NOMO-1 (cell line): ENCODE measurements around the gene AP4B1.

Experiments
- DNase-seq, 2 experiments: peaks; one replicate each; lab custom pipeline; 2025; ENCODE audit not compliant: unreplicated experiment in 2 of 2; lab: John Stamatoyannopoulos, UW

The AP4B1 gene

DNA sequence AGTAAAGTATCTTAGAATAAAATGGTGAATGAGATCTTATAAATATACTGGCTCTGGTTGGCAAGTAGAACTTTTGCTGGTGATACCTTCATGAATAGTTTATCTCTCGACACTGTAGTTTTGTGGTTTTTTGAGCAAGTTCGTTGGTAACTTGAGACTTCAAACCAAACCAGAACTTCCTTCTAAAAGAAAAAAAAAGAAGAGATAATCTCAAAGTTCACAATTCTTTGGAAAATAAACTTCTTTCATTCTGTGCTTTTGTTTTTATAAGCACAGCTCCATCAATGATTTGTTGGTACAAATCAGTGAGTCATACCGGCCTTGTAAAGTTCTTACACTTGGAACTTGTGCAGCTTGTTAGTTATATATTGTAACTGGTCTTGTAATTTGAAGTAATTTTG lies 26.9 kb upstream of the AP4B1 start:
- DNase-seq, result peak in 1 of 2 experiments; percentile 29

DNA sequence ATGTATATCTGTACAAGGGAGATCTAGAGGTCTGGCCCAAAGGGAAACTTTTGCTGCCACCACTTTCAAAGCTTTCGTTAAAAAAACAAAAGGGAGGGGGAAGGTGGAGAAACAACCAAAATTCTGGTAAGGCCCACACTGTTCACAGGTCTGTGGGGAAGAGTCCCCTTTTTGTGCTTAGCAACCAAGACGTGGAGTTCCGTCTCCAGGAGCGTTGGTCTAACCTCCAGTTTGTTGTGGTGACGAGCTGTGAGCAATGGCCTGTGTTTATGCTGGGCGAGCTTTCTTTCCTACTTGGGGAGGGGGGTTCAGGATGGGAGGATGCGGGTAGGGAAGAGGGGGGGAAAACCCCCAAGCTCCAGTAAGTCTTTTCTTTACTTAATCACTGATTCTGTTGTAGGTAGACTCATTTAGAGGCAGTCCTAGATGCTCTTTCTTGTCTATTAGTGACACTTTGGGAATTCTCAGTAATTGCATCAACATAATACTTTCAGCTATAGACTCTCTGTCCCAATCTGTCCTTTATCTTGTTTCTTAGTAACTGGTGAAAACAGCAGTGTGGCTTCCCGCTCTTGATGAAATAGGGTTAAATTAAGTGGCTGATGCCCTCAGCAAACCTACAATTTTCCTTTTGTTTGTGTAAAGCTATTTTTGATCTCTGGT lies 26.0 kb upstream of the AP4B1 start:
- peak; percentile 49 to 55 for DNase-seq

DNA sequence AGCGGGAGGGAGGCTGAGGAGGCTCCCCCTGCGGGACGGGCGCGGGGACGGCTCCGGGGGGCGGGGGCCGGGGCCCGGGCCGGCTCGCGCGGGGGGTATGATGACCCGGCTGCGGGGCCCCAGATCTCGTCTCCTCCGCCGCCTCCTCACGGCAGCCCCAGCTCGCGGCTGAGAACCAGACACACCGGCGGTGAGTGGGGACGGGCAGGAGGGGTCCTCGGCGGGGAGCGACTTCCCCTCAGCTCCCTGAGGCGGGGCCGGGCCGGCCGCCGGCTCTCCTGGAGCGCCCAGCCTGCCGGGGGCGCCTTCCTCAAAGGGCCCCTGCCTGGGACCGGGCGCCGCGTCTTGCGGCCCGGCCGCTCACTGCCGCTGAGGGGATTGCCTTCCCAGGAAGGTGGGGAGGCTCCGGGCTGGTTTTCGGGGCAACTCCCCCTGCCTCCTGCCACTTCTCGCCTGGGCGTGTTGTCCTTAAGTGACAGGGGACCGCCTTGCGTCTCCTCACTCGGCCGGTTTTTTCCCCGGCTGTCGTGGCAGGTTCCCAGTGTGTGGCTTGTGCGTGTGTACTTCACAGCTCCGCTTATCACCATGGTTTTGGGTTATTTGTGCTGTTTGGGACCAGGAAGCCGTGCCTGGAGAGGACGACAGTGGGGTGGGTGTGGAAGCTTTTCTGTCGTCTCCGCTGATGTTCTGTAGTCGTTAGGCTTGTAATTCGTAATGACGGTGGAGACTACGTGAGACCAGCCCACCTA lies 25.3 kb upstream of the AP4B1 start:
- peak; percentile 37 to 50 for DNase-seq

DNA sequence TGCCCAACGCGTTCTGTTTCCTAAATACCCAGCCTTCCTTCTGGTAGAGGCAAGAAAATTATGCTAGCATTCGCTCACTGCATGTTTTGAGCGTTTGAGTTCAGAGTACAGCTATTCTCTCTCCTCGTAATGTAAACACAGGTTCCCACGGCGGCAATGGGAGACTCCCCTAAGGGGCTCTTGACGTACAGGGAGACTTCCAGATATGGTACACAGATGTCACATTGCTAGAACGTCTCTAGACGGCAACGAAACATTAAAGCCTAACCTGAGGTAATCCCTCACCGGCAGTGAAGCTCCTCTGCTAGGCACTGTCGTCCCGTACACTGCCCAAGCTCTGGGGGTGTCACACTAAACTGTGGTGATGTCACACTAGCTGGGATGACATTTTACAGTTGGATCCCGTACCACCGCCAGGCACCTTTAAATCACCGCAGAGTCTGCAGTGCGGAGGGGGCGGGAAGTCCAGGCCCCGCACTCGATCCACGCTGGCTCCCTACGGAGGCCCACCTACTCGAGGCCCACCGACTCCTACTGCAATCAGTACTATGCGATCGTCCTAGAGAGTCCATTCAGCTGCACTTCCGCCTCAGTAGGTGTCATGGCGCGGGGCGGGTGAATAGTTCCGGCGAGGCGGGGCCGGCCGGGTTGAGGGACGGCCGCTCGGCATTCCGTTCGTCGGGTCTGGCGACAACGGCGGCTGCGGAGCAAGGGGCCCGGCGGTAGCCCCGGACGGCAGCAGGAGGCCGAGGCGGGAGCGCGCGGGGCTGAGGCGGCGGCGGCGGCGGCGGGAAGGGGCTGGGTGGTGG lies 24.5 kb upstream of the AP4B1 start, which contains the start of gene HIPK1:
Gene HIPK1, plus strand, starts transcription at position 384 of the 809 bp plus-strand sequence.
- peak; percentile 88 to 93 for DNase-seq

DNA sequence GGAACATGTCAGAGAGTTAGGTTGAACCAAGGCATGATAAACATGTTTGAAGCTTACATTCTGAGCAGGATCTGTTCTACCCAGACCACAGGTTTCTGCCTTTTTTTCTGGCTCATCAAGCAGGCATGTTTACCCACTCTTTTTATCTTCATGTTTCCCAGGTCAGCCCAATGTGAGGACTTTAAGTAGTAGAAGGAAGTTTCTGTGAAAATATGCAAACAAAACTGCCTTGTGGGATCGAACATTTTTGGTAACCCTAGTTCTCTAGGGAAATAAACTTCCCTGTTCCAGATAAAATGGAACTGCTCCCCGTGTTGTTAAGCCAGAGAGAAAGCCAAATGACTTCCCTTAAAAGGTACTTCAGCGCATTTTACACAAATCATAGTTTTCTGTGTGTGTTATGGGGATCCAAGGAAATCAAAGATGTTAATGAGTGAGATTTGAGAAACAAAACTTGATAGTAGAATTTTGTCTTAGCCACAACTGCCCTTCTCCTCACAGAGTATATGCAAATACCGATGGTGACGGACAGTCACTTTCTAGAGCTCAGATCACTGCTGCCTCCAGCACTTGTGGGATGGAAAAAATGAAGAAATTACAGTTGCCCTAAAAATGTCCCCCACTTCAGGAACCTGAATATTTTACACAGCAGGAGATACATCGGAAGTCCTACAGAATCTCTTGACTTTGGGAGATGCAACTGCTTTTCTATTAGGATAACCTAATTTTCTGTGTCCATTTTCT lies 23.8 kb upstream of the AP4B1 start:
- peak in 1 of 2 experiments; percentile 33 for DNase-seq

DNA sequence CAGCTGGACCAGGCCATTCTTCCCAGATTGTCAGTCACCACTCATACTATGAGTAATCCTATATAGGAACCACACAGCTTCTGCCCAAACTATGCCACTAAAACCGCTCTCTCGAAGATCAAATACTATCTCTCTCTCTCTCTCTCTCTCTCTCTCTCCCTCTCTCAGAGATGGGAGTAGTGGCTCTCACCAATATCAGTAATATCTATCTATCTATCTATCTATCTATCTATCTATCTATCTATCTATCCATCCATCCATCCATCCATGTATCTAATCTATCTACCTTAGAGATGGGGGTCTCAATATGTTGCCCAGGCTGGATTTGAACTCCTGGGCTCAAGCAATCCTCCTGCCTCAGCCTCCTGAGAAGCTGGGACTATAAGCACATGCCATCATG lies 19.9 kb upstream of the AP4B1 start:
- no peak for DNase-seq

DNA sequence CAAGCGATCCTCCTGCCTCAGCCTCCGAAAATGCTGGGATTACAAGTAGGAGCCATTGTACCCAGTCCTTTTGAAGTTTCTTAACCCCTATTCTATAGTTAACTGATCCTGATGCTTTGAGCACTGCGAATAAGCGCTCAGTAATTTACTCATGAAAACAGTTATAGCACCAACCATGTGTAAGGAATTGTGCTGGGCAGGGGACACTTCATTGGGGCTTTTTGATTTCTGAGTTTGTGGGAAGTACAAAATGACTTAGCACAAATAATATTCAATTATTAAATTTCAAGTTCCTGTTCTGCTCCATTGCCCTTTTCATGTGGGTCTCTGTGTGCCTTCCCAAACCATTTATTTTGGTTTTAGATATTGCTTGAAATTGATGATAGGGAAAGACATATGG lies 18.4 kb upstream of the AP4B1 start:
- DNase-seq, result no peak

DNA sequence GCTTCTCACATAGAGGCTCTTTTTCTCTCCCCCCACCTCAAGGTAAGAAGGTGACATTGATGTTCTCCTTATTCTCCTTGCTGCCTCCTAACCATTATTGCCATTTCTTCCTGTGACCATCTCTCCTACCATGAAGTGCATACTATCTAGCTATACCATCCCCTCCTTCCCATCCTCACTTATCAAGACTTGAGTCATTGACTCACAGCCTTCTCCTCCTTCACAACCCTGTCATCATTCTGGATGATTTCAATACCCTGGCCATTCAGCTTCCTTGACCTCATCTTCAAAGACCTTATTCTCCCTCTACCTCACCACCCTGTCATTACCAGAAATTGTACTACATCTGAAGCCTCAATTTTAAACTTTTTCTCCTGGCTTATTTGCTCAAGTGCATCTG lies 13.6 kb upstream of the AP4B1 start:
- DNase-seq, result no peak

DNA sequence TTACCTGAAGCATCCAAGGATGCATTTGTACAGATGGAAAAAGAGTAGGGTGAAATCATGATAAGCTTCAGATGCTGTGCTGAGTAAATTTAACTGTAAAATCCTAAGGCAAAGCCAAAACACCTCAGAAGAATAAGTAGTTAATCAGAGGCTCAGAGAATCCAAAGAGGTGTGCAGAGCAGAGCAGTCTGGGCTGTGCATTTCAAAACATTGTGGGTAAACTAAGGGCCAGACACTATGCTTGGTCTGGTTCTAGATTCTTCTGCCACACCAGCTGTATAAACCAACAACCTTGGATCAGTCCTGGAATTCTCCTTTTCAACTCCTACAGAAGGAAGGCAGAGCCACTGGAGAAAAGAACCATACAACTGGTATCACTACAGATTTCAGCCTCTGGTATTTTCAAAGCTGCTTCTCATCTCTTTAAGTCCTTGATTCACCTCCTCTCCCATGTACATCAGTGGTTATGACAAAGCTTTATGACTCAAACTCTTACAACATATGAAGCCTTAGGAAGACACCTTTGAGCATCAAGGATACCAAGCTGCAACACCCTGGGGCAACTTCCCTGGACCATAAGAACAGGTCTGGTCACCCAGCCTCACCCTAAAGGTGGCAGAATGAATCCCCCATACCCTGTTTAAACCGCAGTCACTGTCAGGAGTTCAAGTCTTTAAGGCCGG lies 12.9 kb upstream of the AP4B1 start:
- DNase-seq, result no peak

DNA sequence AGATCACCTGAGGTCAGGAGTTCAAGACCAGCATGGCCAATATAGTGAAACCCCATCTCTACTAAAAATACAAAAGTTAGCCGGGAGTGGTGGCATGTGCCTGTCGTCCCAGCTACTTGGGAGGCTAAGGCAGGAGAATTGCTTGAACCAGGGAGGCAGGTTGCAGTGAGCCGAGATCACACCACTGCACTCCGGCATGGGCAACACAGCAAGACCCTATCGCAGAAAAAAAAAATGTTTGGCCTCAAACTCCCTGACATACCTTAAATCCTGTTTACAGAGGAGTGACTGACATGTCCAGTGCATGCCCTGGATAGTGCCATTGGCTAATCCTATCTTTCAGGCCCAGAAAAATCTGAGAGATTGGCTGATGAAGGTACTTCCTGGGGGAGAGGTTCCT lies 12.4 kb upstream of the AP4B1 start:
- DNase-seq, result no peak

DNA sequence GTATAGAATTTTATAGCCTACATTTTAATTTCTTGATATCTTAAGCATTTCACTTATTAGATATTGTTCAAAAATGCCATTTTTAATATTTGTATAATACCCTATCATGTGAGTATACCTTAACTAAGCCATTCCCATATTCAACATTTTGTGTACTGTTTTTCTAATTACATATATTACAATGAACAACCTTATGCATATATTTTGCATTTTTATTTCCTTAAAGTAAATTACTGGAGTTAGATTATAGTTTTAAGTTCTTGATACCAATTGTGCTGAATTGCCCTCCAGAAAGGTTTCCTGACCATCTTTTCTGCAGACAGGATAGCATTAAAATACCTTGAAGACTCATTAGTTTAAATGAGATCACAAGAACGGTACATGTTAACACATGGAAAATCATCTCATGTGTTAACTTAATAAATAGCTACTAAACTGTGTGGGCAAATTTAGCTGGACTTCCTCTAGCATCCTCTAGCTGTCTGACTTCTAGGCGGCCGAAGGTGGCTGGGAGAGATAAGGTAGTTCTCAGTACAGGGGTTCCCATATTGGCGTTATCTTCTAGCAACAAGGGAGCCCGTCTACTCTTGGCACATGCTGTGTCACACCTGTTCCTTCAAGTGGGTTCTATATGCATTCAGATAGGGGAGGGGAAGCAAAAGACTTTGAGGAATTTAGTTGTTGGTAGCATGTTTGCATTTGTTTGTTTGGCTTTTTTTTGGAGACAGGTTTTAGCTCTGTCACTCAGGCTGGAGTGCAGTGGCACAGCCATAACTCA lies 9.5 kb upstream of the AP4B1 start:
- DNase-seq, result no peak

DNA sequence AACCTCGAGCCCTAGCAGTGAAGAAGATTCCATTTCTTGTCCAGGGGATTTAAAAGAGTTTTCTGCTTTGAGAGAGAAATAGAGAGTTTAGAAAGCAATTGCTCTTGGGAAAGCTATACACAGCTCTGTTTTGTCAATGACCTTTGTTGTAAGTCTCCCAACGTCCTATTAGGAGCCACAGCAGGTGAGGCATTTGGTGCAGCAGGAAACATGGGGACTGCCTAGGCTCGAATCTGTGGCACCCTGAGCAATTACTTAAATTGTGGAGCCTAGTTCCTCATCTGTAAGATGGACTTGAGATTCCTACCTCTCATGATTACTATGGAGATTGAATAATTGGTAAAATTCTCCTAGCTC lies 8.7 kb upstream of the AP4B1 start:
- DNase-seq, result no peak

DNA sequence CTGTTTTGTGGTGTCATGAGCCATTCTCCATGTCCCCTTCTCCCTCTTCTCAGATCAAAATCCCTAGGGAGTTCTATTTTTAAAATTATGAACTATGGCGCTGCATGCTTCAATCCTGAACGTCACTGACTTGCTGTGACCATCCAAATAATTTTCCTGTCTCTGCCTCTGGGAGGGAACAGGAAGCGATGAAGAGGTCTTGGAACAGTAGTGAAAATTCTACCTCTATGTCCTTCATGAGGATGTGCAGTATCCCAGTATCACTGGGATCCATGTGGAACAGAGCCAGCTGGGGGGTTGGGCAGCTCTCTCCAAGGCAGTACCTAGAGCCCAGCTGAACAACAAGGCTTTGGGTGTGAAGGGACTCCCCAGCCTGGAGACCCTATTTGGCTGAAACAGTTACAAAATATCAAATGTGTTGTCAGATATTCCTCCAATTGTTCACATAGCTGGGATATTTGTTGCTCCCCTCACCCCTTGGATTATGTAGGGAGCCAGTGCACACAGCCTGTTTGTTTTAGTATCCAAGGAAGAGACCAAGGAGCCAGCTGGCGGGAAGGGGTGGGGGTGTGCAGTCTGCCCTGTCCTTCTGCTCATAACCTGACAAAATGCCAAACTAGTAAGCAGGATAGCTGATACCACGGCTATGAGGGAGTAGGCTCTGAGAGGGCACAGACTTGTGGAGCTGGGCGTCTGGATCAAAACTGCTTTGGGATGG lies 8.2 kb upstream of the AP4B1 start:
- no peak for DNase-seq

DNA sequence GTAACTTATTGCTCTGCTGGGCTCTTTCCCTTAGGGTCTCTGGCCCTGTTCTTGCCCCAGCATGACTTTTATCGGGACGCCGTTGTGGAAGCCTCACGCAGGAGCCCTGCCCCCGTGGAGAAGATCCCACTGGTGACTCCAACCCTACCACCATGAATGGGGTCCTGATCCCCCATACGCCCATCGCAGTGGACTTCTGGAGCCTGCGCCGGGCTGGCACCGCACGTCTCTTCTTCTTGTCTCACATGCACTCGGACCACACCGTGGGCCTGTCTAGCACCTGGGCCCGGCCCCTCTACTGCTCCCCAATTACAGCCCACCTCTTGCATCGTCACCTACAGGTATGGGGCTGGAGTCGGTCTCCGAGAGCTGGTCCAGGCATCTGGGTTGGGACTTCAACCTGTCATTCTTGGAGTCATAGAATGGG lies 849 bp upstream of the AP4B1 start:
- DNase-seq, result no peak

DNA sequence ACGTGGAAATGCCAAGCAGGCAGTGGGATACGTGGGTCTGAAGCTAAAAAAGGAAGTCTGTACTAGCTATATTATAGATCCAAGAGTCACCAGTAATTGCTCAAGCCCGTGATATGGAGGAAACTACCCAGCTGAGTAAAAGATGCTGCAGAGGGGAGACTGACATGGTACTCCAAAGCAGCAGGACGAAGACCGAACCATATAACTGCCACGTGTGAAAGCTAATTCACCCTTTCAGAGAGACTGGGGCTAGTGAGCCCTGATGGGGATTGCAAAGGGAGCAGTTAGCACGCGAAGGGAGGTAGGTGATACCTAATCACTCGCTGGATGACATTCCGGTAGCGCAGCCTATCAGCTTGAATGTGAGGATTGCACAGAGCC lies 316 bp downstream of the AP4B1 start:
- peak in 1 of 2 experiments; percentile 81 for DNase-seq

DNA sequence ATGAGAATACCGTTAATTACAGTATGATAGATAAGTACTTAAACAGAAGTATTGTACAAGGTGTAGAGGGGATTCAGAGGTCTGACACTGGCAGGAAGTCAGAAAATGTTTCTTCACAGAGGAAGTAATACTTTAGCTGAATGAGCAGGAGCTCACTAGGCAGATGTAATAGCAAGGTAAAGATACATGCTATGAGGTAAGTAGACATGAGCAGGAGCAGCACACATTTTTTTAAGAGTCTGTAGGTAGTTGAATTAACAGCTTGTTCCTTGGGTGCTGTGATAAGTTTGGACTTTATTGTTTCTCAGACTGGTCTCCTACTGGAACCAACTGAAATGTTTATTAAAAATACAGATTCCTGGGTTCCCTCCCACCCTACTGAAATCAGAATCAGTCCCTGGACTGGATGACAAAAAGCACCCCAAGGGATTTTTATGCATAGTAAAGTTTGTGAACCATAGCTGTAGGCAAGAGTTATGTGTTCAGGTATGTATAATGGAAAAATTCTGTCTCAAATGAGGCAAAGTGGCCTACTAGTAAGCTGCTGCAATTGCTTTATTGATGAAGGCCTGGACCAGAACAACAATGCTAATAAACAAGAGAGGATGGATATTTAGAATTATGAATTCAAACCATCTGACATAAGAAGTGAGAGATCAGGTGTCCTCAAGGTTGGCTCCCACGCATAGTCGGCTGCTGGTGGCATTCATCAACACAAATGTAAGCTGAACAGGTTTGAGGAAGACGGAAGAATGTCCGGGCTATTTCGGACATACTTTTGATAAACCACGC lies 902 bp downstream of the AP4B1 start:
- peak in 1 of 2 experiments; percentile 50 for DNase-seq

DNA sequence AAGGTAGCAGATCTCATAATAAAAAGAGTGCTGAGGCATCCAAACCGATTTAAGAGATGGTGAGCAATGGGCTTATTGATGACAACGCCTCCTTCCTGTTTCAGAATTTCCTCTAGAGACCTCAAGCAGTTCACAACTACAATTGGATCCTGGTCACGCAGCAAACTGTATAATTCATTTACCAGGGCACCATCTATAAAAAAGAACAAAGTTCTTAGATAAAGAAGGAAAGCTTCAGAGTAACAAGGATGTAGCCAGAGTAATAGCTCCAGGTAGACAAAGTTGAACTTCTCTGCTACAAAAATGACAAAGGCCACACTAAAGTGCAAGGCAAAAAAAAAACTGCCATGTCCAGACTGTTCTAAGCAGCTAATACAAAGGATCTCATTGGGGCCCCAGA lies 3.4 kb downstream of the AP4B1 start:
- DNase-seq, result no peak

DNA sequence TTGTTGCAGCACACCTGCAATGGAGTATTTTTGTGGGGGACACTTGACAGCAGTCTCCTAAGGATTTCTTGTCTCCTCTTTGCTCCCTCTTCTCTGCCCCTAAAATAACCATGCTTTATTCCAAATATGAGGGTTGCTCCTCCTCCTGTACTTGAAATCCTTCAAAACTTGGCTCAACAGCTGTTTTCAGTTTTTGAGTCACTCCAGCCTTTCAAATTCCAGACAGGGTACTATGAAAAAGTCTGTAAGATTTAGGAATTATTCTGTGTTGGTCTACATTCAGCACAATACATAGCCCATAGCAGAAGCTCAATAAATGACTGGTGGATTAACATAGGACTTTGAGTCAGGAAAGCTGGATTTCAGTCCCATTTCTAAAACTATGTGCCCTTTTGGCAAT lies 5.5 kb downstream of the AP4B1 start:
- no peak for DNase-seq
